Measurements from ENCODE around the gene HTATIP2.
"Not testable (repeated sequence)": the region's sequence is repeated elsewhere in the genome, so short reads cannot be mapped to it uniquely, and the experiment has no call there.

HTATIP2 gene

GRCh38 chr11:20363500-20364340 is at the start of gene HTATIP2:
Gene HTATIP2 (plus strand): TSS chr11:20363714. CDS start chr11:20364238, 524 bp downstream.
- peak in 1 of 2 experiments; percentile 23 for DNase-seq

GRCh38 chr11:20315800-20316199 is 47.7 kb upstream of the HTATIP2 start:
- no peak for DNase-seq

- DNase-seq, result no peak
Measured at GRCh38 chr11:20321177-20321576, 42.3 kb upstream of the HTATIP2 start.

DNA sequence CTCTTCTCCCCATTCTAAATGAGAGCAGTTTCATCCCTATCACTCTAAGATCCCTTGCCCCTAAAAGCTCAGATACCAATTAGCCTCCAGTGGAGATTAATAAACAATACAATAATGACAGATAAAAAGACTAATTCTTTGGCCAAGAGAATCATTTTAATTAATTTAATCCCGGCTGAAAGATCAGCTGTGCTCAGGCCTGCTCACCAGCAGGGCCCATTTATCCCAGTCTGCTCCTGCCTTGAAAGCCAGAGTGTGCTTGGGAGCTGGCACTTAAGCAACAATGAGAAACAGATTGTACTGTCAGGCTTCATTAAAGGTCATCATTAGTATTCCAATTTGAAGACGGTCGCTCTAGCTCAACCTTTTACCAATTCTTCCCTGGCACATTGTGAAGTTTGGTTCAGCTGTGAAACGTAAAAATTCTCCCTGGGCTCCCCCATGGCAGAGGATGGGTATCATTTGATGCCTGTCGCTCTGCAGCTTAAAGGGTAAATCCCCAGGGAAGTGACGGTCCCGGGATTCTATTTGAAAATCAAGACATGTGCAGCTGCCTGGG is 36.1 kb upstream of the HTATIP2 start:
- no peak for DNase-seq

GRCh38 chr11:20336056-20336455 is 27.5 kb upstream of the HTATIP2 start:
- no peak for DNase-seq

- DNase-seq, result peak in 1 of 2 experiments; percentile 7
Measured at GRCh38 chr11:20337526-20338154, 25.9 kb upstream of the HTATIP2 start.

- DNase-seq, result no peak
Measured at GRCh38 chr11:20342347-20343141, 21.0 kb upstream of the HTATIP2 start.

DNA sequence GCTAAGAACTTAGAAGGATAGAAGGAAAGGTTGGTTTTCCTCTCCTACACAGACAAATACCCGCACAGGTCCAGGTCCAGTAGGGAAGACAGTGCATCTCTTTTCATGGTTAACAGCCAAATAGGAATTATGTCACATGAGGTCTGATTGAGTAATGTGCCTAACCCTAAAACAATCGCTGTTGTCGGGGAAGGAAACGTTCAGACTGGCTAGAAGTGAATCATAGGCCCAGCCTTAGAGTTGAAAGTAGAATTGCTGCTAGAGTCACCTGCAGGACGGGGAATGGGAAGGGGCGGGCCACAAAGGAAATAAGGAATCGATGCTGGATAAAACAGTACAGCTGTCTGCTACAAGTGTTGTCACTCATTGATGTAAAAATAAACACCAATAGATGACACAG is 12.4 kb upstream of the HTATIP2 start:
- DNase-seq, result no peak

- DNase-seq, result no peak
Measured at GRCh38 chr11:20351751-20352262, 11.7 kb upstream of the HTATIP2 start.

DNA sequence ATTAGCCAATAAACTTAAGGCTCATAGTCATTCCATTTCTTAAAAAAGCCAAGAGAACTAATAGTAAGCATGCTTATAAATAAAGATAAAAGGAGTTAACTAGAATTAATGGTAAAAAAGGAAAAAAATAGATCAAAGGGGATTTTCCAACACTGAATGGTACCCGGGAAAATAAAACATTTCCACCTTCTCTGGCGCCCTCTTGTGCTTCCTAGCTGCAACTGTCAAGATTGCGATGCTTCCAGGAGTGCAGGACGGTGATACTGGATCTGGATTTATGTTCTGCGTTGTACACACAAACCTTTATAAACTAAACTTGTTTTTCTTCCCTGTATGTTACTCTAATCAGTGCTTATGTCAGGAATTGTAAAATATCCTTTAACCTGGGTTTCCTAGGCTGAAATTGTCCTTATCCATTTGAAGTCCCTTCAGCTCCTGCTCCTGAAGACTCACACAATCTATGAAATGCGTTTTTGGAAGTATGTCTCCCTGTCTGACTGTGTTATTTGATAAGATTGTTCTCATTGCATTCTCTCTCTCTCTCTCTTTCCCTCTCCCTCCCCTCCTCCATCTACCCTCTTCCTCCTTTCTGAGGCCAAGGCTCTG is 9.6 kb upstream of the HTATIP2 start:
- peak in 1 of 2 experiments; percentile 33 for DNase-seq

- peak; percentile 22 to 52 for DNase-seq
Measured at GRCh38 chr11:20355221-20356219, 8.0 kb upstream of the HTATIP2 start.

DNA sequence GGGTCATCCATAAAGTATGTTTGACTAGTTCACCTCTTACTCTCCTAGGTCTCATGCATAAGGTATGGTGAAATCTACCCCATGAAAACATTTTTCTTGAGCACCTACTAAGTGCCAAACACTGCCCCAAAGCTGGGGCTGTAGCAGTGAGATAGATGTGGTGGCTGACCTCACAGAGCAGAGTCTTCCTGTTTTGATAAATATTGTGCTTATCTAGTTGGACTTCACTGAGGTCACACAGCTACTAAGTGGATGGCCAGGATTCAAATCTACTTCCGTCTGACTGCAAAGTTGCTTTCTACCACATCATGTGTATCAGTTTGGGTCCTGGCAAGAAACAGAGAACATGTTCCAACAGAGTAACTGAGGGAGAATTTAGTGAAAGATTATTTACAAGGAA is 6.4 kb upstream of the HTATIP2 start:
- DNase-seq, result no peak

- peak; percentile 4 to 7 for DNase-seq
Measured at GRCh38 chr11:20360650-20361049, 2.9 kb upstream of the HTATIP2 start.

GRCh38 chr11:20362481-20362880 is 1.0 kb upstream of the HTATIP2 start:
- DNase-seq, result no peak

DNA sequence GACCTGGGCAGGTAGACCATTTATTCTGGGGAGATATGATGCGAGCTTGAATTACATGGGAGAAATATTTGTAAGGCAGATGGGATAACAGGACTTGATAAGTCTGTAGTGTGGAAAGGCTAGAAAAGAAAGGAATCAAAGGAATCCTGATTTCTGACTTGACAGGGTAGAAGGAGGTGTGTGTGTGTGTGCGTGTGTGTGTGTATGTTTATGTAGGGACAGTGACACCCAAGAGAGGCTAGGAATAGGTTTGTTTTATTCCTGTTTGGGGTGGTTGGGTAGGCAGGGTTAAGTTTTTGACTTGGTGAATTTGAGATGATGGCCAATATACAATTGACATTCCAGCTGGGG is 390 bp upstream of the HTATIP2 start:
- no peak for DNase-seq

GRCh38 chr11:20364341-20364792 is 853 bp downstream of the HTATIP2 start:
- DNase-seq, result no peak

DNA sequence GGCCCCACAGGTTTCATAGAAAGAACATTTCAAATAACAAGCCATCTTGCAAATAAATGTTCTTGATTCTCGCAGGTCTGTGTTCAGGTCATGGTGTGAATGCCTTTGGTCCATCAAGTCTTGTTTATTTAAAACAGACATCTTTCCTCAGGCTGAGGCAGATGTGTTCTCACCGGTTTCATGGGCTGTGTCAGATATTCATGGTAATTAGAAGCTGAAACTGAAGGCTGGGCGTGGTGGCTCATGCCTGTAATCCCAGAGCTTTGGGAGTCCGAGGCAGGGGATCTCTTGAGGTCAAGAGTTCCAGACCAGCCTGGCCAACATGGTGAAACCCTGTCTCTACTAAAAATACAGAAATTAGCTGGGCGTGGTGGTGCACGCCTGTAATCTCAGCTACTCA is 2.0 kb downstream of the HTATIP2 start:
- not testable (repeated sequence) for DNase-seq

- DNase-seq, result peak in 1 of 2 experiments; percentile 8
Measured at GRCh38 chr11:20367313-20367948, 3.9 kb downstream of the HTATIP2 start.

GRCh38 chr11:20368438-20368837 is 4.9 kb downstream of the HTATIP2 start:
- no peak for DNase-seq

DNA sequence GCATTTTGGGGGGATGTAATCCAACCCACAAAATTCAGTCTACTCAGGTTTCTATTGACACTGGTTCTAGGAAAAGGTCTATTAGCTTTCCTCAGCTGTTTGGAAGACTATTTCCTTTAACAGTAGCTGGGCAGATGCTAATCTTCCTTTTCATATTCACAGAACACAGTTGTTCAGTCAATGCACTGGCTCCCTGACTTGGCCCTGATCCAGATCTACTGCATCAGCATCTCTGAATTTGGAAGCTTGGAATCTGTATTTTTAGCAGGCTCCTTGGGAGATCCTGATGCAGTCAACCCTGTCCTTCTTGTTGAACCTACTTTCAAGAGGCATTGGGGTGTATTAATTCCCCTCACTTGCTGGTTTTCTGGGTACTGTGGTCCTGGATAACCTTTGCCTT is 6.3 kb downstream of the HTATIP2 start:
- no peak for DNase-seq

All from AML-193 (cell line).